HL-60 (cell line): ENCODE results near the gene DIDO1.

Experiments used
- CTCF ChIP-seq: IDR thresholded peaks from one replicate; pipeline ENCODE4 v1.5.1; 2011; ENCODE audit warnings: low read length, control low read depth, inconsistent platforms; ENCODE audit not compliant: insufficient read depth
- REST ChIP-seq: IDR thresholded peaks from 2 replicates; pipeline ENCODE4 v1.6.1; 2012; ENCODE audit warnings: low read depth; ENCODE audit not compliant: insufficient replicate concordance

- no peak for TF ChIP-seq REST
- no peak for TF ChIP-seq CTCF
Observed at GRCh38 chr20:62933966-62934365, 7.7 kb upstream of the DIDO1 start.
